Activated naive CD8-positive, alpha-beta T cell treated with anti-CD3 and anti-CD28 coated beads, Interleukin-2, amount 10 ng/mL, durations not matched to agents 7 days and 5 days (primary cell): ENCODE data around the gene LTB4R2. TPM values are rescaled to one million over a fixed set of nuclear protein-coding genes. Genes with fewer than 3 reads are reported as not detected.
"Not testable (repeated sequence)": the region's sequence is repeated elsewhere in the genome, so short reads cannot be mapped to it uniquely, and the experiment has no call there.

ENCODE experiments used
- ATAC-seq: fragments of 150-1000 bp; cut with Tn5 transposase; one replicate; pipeline ENCODE4 v1.10.0; 2021; ENCODE audit warnings: low read depth, moderate library complexity
- POLR2A ChIA-PET: fragments of 350-600 bp; sonication (Branson Sonifier 250); formaldehyde crosslinking; loops from one replicate; lab custom pipeline; 2021; ENCODE audit warnings: antibody characterized with exemption; lab: Charles Lee
- DNase-seq: peaks from one replicate; pipeline ENCODE4 v3.0.0; 2021
- H3K27ac Mint-ChIP-seq: one replicate; pipeline ENCODE4 v1.8.0; 2022; ENCODE audit warnings: mild to moderate bottlenecking, mixed read lengths
- H3K27me3 Mint-ChIP-seq: one replicate; pipeline ENCODE4 v1.8.0; 2022; ENCODE audit warnings: mild to moderate bottlenecking, moderate library complexity, mixed read lengths
- H3K36me3 Mint-ChIP-seq: one replicate; pipeline ENCODE4 v1.8.0; 2021; ENCODE audit warnings: mild to moderate bottlenecking, mixed read lengths
- H3K4me1 Mint-ChIP-seq: one replicate; pipeline ENCODE4 v1.8.0; 2021; ENCODE audit warnings: mixed read lengths
- H3K4me3 Mint-ChIP-seq: one replicate; pipeline ENCODE4 v1.8.0; 2022; ENCODE audit warnings: mild to moderate bottlenecking, moderate library complexity, mixed read lengths
- H3K9me3 Mint-ChIP-seq: one replicate; pipeline ENCODE4 v1.8.0; 2021; ENCODE audit warnings: mixed read lengths
- total RNA-seq, 2 experiments: library from RNA; stranded (reverse); gene quantifications; one replicate each; pipeline ENCODE4 v1.2.3, GENCODE V29; 2021

Gene LTB4R2
- total RNA-seq, 2 experiments from 2014 or later = 19.4 to 21.2 TPM

DNA sequence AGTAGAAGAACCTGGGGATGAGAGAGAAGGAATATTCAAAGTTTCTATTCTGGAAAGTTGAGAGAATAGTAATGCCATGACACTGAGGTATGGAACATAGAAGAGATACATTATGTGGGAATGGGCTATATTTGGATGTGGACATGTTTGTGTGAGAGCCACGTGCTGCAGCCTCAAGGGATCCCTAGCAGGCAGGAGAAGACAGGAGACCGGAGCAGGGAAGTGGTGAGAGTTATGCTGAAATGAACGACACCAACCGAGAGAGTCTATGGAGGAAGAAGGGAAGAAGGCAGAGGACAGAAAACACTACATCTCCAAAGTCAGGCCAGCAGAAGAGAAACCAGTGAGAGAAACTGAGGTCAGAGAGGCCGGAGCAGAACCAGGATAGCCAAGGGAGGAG lies 39.8 kb downstream of the LTB4R2 start:
- Mint-ChIP-seq H3K4me1 (no peaks in the 10 kb centered on the region), H3K27ac (no peak overlapping the region), H3K4me3 (no peak overlapping the region), H3K27me3 (peaks cover 64% of the 10 kb centered on the region), H3K36me3 (no peaks in the 10 kb centered on the region), H3K9me3 (no peaks in the 10 kb centered on the region)
- ATAC-seq (no peak), DNase-seq (no peak)
- POLR2A ChIA-PET = no interaction called here

DNA sequence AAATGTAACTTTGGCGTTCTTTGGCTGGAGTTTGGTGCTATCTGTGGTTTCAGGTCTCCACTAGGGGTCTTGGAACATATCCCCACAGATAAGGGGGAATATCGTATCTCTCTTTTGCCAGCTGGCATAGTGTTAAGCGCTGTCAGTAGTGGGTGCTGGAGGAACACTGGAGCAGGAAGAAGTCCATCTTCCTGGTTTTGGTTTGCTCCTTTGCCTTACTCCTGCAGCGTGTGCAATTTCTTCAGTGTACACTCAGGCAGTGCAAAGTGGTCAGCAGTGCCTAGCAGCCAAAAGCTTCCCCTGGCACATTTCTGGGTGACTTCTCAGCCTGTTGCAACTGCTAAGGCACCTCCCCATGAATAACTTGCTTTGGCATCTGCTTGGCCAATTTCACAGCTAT lies 41.6 kb downstream of the LTB4R2 start:
- Mint-ChIP-seq H3K9me3 (no peaks in the 10 kb centered on the region), H3K36me3 (no peaks in the 10 kb centered on the region), H3K4me3 (no peak overlapping the region), H3K27ac (no peak overlapping the region), H3K4me1 (no peaks in the 10 kb centered on the region), H3K27me3 (peaks cover 58% of the 10 kb centered on the region)
- DNase-seq (no peak), ATAC-seq (no peak)
- POLR2A ChIA-PET = no interaction called here

DNA sequence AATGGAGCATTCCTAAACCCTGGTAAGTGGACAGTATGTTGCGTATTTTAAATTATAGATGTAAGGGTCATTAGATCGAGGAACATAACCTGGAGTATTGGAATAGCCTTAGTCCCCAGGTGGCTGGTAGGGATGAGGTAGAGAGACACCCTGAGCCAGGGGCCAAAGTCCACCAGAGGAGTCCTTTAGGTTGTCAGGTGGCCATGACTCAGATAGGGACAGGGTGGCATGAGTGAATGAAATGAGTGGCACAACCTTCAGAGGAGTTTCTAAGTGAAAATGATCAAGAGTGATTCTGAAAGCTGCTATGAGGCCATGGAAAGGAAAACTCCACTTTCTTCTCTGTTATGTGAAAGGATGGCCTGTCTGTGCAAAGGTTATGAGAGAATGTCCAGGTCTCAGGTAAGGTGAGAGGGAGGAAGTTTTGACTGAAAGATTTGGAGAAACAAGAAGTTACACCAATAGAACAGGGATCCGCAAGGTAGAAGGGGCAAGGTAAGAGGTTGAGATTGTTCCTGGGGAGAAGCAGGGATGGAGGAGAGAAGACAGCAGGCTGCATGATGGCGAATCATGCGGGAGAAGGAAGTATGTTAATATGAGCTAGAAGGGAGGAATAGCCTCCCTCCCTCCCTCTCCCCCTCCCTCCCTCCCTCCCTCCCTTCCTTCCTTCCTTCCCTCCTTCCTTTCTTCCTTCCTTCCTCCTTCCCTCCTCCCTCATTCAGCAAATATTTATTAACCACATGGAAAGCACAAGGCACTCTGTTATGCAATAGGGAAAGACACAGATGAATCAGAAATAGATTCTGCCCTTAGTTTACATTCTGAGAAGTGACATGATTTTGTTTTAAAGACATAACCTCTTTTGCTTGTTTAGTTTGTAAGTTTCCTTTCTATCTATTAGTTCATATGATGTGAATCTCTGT lies 43.9 kb downstream of the LTB4R2 start:
- H3K27me3 Mint-ChIP-seq = peaks cover 51% of the 10 kb centered on the region
- no peak overlapping the region for H3K27ac Mint-ChIP-seq
- no peak for DNase-seq
- H3K9me3 Mint-ChIP-seq = no peaks in the 10 kb centered on the region
- POLR2A ChIA-PET = interaction anchor here (0.7 kb wide), 1 partner anchor 16 kb away, joined by 5 read pairs; no protein-coding TSS in a partner anchor
- H3K4me1 Mint-ChIP-seq = no peaks in the 10 kb centered on the region
- ATAC-seq = no peak
- H3K4me3 Mint-ChIP-seq = no peak overlapping the region
- H3K36me3 Mint-ChIP-seq = no peaks in the 10 kb centered on the region

DNA sequence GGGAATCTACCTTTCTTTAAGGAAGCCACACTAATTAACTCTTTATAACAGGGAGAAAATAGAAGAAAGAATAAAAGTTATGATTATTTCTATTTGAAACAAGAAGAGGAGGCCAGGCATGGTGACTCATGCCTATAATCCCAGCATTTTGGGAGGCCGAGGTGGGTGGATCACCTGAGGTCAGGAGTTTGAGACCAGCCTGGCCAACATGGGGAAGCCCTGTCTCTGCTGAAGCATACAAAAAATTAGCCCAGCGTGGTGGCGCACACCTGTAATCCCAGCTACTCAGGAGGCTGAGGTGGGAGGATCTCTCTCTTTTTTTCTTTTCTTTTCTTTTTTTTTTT lies 44.5 kb downstream of the LTB4R2 start:
- POLR2A ChIA-PET = interaction anchor here (0.7 kb wide), 1 partner anchor 15 kb away, joined by 5 read pairs; no protein-coding TSS in a partner anchor
- not testable (repeated sequence) for H3K36me3 Mint-ChIP-seq, H3K4me3 Mint-ChIP-seq, H3K4me1 Mint-ChIP-seq, DNase-seq, ATAC-seq, H3K9me3 Mint-ChIP-seq, H3K27ac Mint-ChIP-seq
- peaks cover 47% of the 10 kb centered on the region for H3K27me3 Mint-ChIP-seq

DNA sequence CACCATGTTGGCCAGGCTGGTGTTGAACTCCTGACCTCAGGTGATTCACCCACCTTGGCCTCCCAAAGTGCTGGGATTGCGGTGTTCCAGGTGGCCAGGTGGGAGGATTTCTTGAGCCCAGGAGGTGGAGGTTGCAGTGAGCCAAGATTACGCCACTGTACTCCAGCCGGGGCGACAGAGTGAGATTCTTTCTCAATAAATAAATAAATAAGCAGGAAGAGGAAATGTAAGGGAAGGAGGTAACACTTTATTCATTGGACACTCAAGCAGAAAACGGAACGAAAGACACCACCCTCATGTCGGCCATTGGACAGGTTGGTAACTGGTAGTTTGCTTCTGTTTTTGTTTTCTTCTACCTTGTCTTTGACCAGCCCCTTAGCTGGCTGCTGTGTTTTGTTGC lies 45.1 kb downstream of the LTB4R2 start:
- POLR2A ChIA-PET = no interaction called here
- DNase-seq (no peak), ATAC-seq (no peak)
- Mint-ChIP-seq H3K4me1 (no peaks in the 10 kb centered on the region), H3K9me3 (no peaks in the 10 kb centered on the region), H3K27ac (no peak overlapping the region), H3K27me3 (peaks cover 46% of the 10 kb centered on the region), H3K36me3 (no peaks in the 10 kb centered on the region), H3K4me3 (no peak overlapping the region)

DNA sequence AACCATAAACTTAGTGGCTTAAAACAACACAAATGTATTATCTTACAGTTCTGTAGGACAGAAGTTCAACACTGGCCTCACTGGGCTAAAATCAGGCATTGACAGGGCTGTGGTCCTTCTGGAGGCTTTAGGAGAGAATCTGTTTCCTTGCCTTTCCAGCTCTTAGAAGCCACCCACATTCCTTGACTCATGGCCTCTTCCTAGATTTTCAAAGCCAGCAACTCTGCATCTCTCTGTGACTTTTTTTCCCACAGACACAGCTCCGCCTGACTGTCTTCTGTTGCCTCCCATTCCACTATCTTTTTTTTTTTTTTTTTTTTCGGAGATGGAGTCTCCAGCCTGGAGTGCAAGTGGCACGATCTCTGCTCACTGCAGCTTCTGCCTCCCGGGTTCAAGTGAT lies 46.3 kb downstream of the LTB4R2 start:
- DNase-seq (no peak), ATAC-seq (no peak)
- H3K27ac Mint-ChIP-seq = no peak overlapping the region
- no peaks in the 10 kb centered on the region for H3K9me3 Mint-ChIP-seq
- H3K4me1 Mint-ChIP-seq = no peaks in the 10 kb centered on the region
- POLR2A ChIA-PET = no interaction called here
- no peak overlapping the region for H3K4me3 Mint-ChIP-seq
- no peaks in the 10 kb centered on the region for H3K36me3 Mint-ChIP-seq
- H3K27me3 Mint-ChIP-seq = peaks cover 39% of the 10 kb centered on the region

DNA sequence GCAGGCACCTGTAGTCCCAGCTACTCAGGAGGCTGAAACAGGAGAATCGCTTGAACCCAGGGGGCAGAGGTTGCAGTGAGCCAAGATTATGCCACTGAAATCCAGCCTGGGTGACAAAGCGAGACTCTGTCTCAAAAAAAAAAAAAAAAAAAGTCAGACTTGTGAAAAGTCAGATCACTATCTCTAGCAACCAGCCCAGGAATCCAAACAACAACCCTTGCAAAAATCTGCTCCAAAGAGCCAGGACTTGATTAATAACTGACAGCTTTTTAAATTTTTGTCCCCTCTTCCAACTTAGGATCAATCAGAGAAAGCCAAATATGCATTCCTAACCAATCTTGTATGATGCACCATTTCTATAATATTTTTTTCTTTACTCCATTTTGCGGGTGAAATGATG lies 50.3 kb downstream of the LTB4R2 start:
- POLR2A ChIA-PET = interaction anchor here (0.7 to 0.9 kb wide), 2 partner anchors 69 to 244 kb away, joined by 3 read pairs; partner anchors contain the start of genes CBLN3 and KHNYN
- no peaks in the 10 kb centered on the region for H3K9me3 Mint-ChIP-seq
- no peak overlapping the region for H3K27ac Mint-ChIP-seq
- H3K4me1 Mint-ChIP-seq = peaks cover under 1% of the 10 kb centered on the region
- H3K27me3 Mint-ChIP-seq = peaks cover 46% of the 10 kb centered on the region
- DNase-seq = no peak
- ATAC-seq = no peak
- no peaks in the 10 kb centered on the region for H3K36me3 Mint-ChIP-seq
- no peak overlapping the region for H3K4me3 Mint-ChIP-seq

DNA sequence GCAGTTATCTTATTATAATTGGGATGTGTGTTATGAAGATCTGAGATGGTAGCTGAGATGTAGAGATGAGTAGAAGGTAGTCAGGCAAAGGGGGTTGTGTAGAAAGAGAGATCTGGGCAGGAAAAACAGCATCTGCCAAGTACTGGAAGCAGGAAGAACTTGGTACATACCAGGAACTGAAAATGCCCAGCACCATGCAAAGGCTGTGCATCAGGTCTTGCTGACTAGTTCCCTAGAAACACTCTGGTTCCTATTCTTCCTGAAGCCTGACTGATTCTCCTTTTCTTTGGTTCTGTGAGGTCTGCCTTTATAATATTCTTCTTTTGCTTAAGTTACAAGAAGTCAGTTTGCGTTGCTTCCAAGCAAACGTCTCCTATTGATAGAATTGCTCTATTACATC lies 51.4 kb downstream of the LTB4R2 start:
- H3K9me3 Mint-ChIP-seq = no peaks in the 10 kb centered on the region
- H3K4me1 Mint-ChIP-seq = peaks cover 10% of the 10 kb centered on the region
- no peak overlapping the region for H3K4me3 Mint-ChIP-seq
- peaks cover 2% of the 10 kb centered on the region for H3K36me3 Mint-ChIP-seq
- H3K27me3 Mint-ChIP-seq = peaks cover 55% of the 10 kb centered on the region
- DNase-seq = no peak
- ATAC-seq = no peak
- H3K27ac Mint-ChIP-seq = no peak overlapping the region
- POLR2A ChIA-PET = no interaction called here

Other genes starting within 250 kb of the LTB4R2 start
- gene CPNE6, start 238.6 kb upstream of the LTB4R2 start, total RNA-seq = under 1 TPM in 1 of 2 experiments, not detected in 1; 0.14 TPM
- 10 to 100 TPM; 47.4 to 50.6 TPM for gene PCK2, start 215.8 kb upstream of the LTB4R2 start, total RNA-seq
- gene DCAF11, start 195.4 kb upstream of the LTB4R2 start, total RNA-seq = 100 to 1,000 TPM; 100 to 105 TPM
- gene NRL, start 195.2 kb upstream of the LTB4R2 start, total RNA-seq = 1 to 10 TPM; 3.3 to 3.4 TPM
- gene FITM1, start 179.5 kb upstream of the LTB4R2 start, total RNA-seq = 1 to 10 TPM; 1.3 to 1.7 TPM
- 100 to 1,000 TPM; 430 to 443 TPM for gene PSME1, start 173.9 kb upstream of the LTB4R2 start, total RNA-seq
- 10 to 100 TPM; 41.6 to 43.9 TPM for gene EMC9, start 168.5 kb upstream of the LTB4R2 start, total RNA-seq
- 100 to 1,000 TPM; 406 to 414 TPM for gene PSME2, start 163.5 kb upstream of the LTB4R2 start, total RNA-seq
- gene RNF31, start 162.6 kb upstream of the LTB4R2 start, total RNA-seq = 100 to 1,000 TPM; 131 to 153 TPM
- gene IRF9, start 148.9 kb upstream of the LTB4R2 start, total RNA-seq = 100 to 1,000 TPM; 234 to 252 TPM
- gene REC8, start 138.1 kb upstream of the LTB4R2 start, total RNA-seq = 10 to 100 TPM; 55.1 to 60.7 TPM
- gene IPO4, start 121.3 kb upstream of the LTB4R2 start, total RNA-seq = 10 to 100 TPM; 32.2 to 33.0 TPM
- 10 to 100 TPM; 28.9 to 29.6 TPM for gene TM9SF1, start 114.7 kb upstream of the LTB4R2 start, total RNA-seq
- under 1 TPM; 0.43 to 0.53 TPM for gene TSSK4, start 104.4 kb upstream of the LTB4R2 start, total RNA-seq
- 10 to 100 TPM; 93.6 to 97.8 TPM for gene CHMP4A, start 96.7 kb upstream of the LTB4R2 start, total RNA-seq
- 10 to 100 TPM; 11.9 to 15.4 TPM for gene MDP1, start 94.1 kb upstream of the LTB4R2 start, total RNA-seq
- gene NEDD8, start 77.8 kb upstream of the LTB4R2 start, total RNA-seq = 100 to 1,000 TPM; 179 to 196 TPM
- 10 to 100 TPM; 76.6 to 82.2 TPM for gene GMPR2, start 77.2 kb upstream of the LTB4R2 start, total RNA-seq
- 100 to 1,000 TPM; 122 to 124 TPM for gene TINF2, start 67.5 kb upstream of the LTB4R2 start, total RNA-seq
- gene TGM1, start 47.0 kb upstream of the LTB4R2 start, total RNA-seq = 1 to 10 TPM; 5.7 to 5.8 TPM
- 10 to 100 TPM; 42.1 to 48.8 TPM for gene RABGGTA, start 38.5 kb upstream of the LTB4R2 start, total RNA-seq
- gene DHRS1, start 10.4 kb upstream of the LTB4R2 start, total RNA-seq = 10 to 100 TPM; 36.0 to 41.9 TPM
- gene NOP9, start 10.3 kb upstream of the LTB4R2 start, total RNA-seq = 10 to 100 TPM; 28.7 to 31.1 TPM
- 10 to 100 TPM; 33.7 to 34.8 TPM for gene CIDEB, start 2.2 kb upstream of the LTB4R2 start, total RNA-seq
- 10 to 100 TPM; 27.0 to 27.8 TPM for gene LTB4R, start 1.4 kb downstream of the LTB4R2 start, total RNA-seq
- gene ADCY4, start 24.9 kb downstream of the LTB4R2 start, total RNA-seq = 1 to 10 TPM; 4.4 to 6.3 TPM
- gene RIPK3, start 29.9 kb downstream of the LTB4R2 start, total RNA-seq = 10 to 100 TPM; 41.1 to 43.7 TPM
- not detected for gene NFATC4, start 58.0 kb downstream of the LTB4R2 start, total RNA-seq
- gene NYNRIN, start 88.9 kb downstream of the LTB4R2 start, total RNA-seq = under 1 TPM; 0.34 to 0.42 TPM
- 1 to 10 TPM; 3.2 to 3.8 TPM for gene CBLN3, start 119.5 kb downstream of the LTB4R2 start, total RNA-seq
- gene KHNYN, start 119.8 kb downstream of the LTB4R2 start, total RNA-seq = 100 to 1,000 TPM; 104 to 105 TPM
- gene SDR39U1, start 132.6 kb downstream of the LTB4R2 start, total RNA-seq = 10 to 100 TPM; 75.7 to 79.5 TPM
- under 1 TPM; 0.33 to 0.51 TPM for gene CMA1, start 198.1 kb downstream of the LTB4R2 start, total RNA-seq